Transverse colon (tissue), 4 donors: ENCODE data around the gene C1QL1.
A peak's percentile ranks its signal among the peaks of the same experiment; 100 is the strongest.

Source experiments
- EP300 ChIP-seq: sonication (generic); formaldehyde crosslinking; IDR thresholded peaks from one replicate; pipeline ENCODE4 v1.6.1; 2017; ENCODE audit warnings: antibody characterized with exemption, low read depth
- POLR2A ChIP-seq: fragments of 450-650 bp; IDR thresholded peaks from one replicate; pipeline ENCODE4 v1.6.1; 2016; ENCODE audit warnings: antibody characterized with exemption, mild to moderate bottlenecking, moderate library complexity
- POLR2AphosphoS5 ChIP-seq, 3 donors: sonication (generic); formaldehyde crosslinking; IDR thresholded peaks; one replicate each; pipeline ENCODE4 v1.6.1; 2016; ENCODE audit warnings: antibody characterized with exemption in 3 of 3
- TF ChIP-seq, protein P1 (sequence below), 5 experiments: fragments of 200-600 bp in 3 of 5; fragments of 450-650 bp in 2 of 5; sonication (generic) in 3 of 5; IDR thresholded peaks; 1 replicate in 2 of 5; 2 replicates in 3 of 5; pipeline ENCODE4 v1.5.1; 2016 to 2017; ENCODE audit warnings: antibody characterized with exemption in 5 of 5, inconsistent platforms in 3 of 5, mild to moderate bottlenecking in 2 of 5, moderate library complexity in 1 of 5

DNA sequence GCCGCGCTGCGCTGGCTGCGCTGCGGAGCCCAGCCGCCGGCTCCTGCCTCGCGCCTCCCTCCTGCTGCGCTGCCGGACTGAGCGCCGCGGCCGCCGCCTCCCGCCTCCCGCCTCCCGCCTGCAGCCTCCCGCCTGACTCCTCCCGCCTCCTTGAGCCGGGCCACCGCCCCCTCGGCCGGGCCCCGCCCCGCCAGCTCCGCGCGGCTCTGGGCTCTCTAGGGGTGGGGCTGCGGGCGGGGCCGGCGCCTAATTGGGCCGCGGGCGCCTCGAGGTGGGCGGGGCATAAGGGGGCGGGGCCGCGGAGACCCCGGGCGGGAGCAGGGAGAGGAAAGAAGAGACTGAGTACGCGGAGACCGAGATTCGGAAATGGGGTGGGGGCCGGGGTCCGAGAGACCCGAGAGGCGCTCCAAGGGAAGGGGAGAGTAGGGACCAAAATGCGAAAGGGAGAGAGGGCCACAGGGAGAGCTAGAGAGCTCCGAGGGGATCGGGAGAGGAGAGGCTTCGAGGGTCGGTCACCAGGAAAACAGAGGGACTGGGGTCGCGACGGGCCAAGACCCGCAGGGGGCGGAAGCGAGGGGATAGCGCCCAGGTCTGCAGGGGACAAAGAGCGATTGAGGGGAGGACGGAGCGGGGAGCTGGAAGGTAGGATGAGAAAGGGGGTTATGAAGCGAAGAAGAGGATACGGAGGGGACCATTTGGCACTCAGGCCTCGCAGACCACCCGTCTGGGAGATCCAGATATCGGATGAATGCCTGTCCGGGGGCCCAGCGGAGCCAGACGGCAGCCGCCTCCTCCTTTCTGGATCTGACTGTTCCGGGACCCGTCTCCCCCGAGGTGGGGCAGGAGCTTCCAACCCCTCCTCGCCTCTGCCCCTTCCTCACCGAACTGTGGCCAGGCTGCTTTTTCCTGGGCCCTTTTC is at the start of gene C1QL1:
- TF ChIP-seq, protein P1, sequence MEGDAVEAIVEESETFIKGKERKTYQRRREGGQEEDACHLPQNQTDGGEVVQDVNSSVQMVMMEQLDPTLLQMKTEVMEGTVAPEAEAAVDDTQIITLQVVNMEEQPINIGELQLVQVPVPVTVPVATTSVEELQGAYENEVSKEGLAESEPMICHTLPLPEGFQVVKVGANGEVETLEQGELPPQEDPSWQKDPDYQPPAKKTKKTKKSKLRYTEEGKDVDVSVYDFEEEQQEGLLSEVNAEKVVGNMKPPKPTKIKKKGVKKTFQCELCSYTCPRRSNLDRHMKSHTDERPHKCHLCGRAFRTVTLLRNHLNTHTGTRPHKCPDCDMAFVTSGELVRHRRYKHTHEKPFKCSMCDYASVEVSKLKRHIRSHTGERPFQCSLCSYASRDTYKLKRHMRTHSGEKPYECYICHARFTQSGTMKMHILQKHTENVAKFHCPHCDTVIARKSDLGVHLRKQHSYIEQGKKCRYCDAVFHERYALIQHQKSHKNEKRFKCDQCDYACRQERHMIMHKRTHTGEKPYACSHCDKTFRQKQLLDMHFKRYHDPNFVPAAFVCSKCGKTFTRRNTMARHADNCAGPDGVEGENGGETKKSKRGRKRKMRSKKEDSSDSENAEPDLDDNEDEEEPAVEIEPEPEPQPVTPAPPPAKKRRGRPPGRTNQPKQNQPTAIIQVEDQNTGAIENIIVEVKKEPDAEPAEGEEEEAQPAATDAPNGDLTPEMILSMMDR (IDR thresholded peaks at IDR 0.05): peak in 2 of 5 experiments; percentile 15
- TF ChIP-seq POLR2A (no peak), POLR2AphosphoS5 (IDR thresholded peaks at IDR 0.05) (no peak), EP300 (no peak)
